Measurements from ENCODE around the gene VPS41.

Gene VPS41

DNA sequence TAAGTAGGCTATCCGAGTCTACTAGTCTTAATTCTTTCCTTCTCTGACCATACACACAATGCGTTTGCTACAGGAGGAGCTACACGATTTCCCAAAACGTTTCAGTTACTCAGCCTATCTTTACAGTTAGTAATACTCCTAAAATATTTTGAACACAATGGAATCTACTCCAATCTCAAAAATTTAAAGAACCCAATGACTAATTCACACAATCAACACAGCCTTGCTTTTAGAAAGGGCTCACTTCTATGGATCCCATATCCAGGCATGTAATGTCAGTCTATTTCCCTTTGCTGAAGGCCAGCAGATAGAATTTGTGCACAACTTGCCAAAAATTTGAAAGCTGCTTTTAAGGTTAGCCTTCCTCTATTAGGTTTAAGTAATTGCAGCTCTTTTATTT is 107.2 kb downstream of the VPS41 start:
- no peak for DNase-seq

DNA sequence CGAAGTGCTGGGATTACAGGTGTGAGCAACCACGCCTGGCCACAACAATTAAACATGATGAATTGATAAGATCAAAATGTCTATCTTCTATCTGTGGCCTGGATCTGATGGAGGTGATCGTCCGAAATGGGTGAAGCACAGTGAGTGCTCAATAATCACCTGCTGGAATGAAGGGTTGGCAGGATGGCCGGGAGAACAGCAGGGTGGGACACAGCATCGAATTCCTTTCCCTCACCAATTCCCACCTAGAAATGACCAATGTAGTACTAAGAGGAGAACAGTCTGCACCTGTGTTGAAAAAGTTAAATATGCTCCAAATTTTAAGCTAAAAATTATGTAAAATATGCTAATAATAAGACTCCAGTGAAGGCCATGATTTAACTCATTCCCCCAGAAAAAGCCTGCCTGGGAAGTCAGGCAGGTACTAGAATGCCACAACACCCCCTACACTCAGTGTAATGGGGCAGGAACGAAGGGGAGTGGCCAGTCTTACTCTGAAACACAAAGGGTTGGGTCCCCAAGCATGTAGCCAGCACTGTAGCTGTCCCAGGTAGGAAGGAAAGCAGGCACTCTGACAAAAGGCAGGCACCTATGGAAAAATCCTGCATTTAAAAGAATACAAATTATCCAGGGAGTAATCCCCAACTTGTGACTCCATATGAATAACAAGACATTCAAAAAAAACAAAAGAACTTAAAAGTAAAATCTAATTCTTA is 110.3 kb downstream of the VPS41 start:
- DNase-seq, result no peak

DNA sequence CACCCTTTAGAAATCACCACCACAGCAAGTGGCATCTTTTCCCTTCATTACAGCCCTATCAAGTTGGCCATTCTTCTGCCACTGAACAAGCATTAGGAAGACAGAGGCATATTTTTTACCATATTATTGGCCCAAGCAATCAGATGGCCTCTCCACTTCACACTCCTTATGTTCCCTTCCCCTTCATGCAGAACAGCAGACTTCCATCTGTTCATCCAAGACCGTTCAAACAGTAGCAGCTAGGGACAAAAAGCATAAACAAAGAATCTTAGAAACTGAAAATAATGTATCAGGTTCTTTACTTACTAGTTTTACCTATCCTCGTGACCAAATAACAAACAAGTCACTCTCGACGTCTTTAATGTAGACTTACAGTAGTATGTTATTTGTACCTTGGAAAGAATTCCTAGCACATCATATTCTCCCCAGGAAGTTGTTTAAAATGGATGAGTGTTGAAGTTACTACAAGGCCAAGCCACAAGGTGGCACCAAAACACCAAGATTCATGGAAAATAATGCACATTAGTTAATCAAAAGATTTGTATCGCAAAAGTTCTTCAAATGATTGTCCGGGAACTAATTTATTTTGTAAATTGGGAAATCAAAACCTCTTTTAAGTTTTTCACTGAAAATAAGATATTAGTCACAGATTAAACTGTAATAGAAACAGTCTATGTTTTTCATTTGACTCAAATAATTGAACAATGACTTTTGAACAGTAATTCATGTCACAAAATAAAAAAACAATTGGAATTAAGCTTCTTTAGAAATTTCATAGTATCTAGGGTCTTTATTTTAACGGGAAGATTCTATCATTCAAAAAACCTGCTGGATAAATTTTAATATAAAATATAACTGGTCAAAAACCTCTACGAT is 112.1 kb downstream of the VPS41 start:
- peak; percentile 40 for DNase-seq

DNA sequence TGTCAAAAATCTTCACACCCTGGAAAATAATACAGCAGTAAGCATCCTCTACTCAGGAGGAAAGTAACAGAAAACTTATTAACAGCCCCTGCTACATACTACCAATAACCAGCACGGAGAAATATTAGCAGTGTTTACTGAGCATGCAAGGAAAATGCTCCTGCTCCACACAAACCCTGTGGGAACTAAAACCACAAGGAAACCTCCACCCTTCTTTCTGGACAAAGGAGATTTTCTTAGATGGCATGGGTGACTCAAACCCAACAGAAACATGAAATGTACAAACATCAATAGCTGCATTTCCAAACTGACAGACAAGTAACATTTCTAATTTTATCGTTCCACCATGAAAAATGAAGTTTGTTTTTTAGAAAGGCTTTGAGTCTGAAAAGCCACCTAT is 113.4 kb downstream of the VPS41 start:
- DNase-seq, result no peak

DNA sequence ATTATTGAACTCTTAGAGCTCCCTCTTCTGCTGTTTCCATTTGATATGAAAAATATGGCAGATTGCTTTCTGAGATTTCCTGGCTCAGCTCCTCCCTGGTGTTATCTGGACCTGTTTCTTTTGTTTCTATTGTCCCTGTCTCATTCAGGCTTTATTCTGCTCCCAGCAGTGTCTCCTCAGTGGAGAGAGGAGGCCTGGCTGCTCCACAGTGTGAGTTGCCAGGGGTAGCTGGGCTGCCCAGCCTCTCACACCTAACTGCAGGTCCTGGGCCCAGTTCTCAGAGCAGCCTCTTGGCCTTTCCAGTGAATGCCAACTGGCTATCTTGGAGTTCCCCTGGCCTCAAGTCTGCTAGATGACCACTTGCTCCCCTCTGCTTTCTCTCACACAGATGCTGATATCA is 127.0 kb downstream of the VPS41 start:
- no peak for DNase-seq

DNA sequence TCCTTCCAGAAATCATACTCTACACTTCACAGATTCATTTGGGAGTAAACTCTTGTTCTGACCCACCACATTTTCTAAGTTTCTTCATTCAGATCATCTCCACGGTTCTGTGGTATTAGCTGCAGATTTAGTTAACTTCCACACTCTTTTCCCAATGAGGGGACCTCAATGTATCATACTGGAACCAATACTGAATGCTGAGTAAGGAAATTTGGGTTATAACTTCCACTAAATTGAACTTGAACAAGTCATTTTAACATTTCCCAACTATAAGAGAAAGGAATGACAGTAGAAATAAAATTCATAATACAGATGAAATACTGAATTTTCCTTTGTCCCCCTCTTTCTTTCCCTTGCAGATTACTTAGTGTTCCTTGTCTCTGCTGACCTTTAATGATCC is 131.4 kb downstream of the VPS41 start:
- no peak for DNase-seq

DNA sequence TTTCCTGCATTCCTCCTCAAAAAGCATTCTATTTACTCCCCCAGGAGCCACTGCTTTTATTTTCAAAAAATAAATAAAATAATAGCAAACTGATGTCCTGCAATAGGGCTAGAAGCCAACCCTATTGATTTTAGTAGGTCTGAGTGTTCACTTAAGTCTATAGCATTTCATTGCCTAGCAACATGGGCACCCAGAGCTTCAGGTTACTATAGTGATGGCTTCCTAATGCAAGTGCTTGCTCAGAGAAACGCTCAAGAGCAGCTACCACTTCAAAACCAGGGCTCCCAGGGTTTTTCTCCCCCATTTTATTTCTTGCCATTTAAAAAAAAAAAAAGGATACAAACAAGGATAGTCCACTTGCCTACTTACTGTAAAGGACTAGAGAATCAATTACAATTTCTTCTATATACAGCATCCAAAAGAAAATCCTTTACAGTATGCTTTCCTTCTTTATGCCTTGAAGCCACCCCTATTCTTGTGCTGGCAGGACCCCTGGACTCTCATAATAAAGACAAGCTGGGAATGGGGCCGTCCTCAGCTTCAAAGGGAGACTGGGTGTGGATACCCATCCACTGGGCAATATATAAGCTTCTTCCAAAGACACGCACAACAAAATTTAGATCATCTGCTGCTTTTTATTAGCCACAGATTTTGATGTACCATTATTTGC is 133.3 kb downstream of the VPS41 start:
- DNase-seq, result no peak

DNA sequence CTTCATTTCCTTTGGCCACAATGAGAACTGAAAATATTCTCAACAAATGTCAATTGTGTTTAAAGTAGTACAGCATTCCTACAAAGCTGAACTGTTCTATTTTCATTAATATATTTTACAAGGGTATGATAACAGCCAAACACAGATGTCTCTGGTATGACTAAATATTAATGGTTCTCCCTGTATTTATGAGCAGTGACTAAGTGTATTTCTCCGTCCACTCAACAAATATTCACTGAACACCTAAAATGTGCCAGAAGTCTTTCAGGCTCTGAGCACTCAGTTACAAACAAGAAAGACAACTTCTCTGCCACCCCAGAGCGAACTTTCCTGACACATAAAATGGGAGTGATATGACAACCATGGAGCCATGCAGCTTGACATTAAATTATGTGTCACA is 135.6 kb downstream of the VPS41 start:
- DNase-seq, result no peak

DNA sequence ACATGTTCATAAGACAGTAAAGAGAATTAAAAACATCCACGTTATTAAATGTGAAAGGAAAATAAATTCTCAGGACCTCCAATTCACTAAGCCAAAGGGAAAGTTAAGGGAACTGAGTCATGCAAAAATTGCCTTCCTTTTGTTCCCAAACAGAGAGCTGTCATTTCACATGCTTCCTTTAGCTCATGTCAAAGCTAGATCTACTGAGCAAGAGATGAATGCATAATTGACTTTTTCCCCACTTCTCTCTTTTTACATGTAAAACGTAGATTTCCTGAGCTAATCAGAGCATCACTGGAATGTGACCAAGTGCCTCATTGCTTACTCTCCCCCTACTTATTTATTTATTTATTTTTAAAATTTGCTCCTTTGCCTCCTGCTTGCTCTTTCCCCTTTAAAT is 148.8 kb downstream of the VPS41 start:
- no peak for DNase-seq

DNA sequence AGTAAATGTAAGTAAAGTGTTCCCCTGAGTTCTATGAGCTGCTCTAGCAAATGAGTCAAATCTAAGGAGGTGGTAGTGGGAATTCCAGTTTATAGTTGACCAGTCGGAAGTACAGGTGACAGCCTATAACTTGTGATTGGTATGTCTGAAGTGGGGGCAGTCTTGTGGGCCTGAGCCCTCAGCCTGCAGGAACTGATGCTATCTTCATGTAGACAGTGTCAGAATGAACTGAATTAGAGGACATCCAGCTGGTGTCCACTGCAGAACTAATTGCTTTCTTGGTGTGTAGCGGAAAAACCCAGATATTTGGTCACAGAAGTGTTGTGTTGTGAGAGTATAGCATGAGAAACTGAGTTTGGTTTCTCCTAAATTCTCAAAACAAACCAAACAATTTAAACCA is 150.0 kb downstream of the VPS41 start:
- no peak for DNase-seq

DNA sequence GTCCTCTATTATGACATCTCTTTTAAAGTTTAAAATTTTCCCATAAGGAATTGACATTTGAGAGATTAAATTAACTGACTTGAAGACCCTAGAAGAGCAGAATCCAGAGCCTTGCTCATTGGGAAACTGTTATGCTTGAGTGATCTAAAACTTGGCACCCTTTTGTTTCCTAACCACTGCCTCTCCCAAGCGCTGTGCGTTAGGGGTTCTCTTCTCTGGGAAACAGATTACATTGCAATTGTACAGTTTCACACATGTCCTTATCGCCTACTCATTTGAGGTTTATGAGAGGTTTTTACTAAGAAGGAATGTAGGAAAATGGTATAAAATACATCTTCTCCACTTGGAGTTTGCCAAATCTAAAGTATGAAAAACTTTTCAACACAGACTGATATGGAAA is 151.1 kb downstream of the VPS41 start:
- DNase-seq, result no peak

DNA sequence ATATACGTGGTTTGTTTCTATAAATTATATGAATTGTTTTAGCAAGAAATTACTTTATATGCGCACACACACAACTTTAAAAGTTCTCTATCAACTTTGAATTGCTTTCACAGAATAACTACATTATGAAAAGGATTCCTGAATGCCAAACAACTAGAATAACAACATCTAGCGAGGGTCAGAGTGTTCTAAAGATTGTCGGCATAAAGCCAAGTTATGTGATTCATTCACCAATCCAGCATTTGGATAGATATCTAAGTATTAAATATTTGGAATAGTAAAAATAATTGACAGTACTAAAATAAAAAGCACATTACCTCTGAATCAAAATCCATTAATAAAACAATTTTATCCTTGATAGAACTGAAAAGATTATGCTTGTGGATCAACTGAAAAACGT is 152.5 kb downstream of the VPS41 start:
- DNase-seq, result no peak

DNA sequence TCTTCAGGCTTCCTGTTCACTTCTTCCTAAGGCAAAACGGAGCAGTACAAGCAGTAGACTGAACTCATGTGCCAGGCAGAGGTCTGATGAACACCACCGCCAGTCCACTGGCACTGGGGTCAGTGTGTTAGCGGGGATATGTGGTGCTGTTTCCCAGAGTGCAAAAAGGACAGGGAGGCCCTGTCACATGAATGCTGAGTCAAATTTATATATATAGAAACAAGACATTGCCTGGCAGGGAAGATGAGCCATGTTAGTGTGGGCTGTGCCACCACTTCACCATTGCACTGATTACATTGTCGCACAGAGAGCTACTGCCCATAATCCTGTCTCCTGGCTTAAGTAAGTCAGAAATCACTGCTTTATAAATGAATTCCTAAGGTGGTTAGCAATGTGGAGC is 155.6 kb downstream of the VPS41 start:
- DNase-seq, result no peak

DNA sequence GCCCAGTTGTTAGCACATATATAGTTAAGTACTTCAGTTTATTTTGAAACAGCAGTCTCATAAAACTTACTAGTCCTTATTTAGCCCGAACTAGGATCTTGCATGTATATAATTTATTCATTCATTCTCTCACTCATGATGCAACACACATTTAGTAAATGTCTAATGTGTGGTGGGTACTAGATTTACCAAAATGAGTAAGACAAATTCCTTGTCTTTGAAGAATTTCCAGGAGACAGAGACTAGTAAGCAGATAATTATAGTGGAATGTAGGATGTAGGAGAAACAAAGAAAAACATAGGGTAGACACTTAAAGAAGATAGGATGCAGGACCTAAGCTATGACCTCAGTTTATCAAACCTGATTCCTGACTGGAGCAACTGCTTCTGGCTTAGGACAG is 157.6 kb downstream of the VPS41 start:
- no peak for DNase-seq

DNA sequence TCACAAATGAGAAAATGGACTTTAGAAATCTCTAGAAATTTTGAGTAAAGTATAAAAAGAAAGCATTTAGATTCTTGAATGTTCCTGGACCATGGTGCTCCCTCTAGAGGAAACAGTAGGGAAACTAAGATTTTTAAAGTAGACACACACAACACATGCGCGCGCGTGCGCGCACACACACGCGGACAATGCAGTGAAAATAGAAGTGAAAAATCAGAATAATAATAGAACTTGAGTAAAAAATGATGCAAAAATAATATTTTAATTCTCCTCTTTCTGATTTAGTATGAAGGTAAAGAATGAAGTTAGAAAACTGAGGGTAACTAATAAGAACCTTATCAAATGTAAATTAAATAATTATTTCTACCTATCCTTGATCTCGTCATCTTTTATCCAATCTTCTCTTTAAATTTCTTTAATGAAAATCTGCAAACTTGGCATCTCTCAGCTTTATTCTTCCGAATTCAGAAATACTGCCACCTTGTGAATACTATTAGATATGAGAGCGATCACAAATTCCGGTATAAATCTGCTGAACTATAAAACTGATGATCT is 160.9 kb downstream of the VPS41 start:
- no peak for DNase-seq

DNA sequence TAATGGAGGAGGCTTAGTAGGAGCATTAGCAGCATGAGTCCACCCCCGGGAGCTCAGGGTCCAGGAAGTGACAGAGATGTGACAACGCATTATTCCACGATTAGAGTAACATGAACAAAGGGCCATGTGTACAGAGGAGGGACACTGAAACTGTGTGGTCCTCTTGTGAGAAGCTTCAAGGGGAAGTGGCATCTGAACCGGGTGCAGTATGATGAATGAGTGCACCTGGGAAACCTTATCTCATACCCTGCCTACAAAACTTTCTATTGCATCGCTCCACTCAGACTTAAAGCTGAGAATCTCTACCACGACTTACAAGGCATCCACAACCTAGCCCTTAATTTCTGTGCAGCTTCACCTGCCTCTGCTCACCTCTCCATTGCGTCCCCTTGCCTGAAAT is 162.6 kb downstream of the VPS41 start:
- DNase-seq, result no peak

DNA sequence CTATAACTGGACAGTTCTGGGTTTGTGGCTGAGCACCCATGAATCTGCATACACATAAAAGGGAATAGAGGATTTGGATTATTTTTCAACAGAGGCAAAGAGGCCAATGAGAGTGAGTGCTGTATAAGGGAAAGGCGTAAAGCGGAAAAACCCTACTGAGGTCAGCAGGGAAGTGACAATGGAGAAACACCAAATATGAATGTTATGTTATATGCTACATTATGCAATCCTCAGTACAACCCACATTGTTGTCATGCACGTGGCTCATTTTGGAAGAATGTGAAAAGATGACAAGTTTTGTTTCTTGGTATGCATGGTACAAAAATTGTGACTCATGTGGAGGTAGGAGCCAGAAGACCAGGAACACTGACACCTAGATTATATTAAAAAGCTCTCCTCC is 164.2 kb downstream of the VPS41 start:
- peak; percentile 82 for DNase-seq

DNA sequence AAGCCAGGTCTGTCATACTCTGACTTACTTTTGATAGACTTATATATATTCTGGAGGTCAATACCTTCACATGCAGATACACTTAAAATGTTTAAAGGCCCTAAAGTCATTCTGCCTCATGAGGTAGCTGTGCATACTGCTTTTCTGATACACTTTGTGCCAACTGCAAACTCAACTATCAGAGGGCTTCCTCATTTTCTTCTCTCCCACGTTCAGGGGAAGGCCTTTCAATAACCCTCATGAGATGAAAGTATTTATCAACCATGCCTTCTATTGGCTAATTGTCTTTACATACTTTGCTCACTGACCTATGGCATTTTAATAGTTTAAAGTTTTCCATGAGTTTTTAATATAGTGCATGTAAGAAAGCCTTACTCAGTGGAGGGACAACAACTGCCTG is 165.1 kb downstream of the VPS41 start:
- DNase-seq, result peak; percentile 35

DNA sequence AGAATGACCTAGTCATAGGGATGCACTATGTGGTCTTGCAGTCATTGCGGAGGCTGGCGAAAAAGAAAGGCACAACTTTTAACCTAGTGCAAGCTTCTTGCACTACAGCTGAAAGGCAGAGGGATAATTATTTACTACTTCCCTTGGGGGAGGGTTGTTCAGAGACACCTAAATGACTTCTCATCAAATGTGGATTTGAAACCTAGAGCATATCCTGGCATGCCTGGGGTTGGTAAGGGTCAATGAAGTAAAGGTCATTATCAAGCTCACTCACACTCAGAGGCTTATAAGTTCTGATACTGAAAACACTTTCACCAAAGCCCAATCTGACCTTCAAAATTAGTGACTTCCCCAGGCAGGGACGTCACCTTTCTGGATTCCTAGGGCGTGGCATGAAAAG is 168.9 kb downstream of the VPS41 start:
- no peak for DNase-seq

DNA sequence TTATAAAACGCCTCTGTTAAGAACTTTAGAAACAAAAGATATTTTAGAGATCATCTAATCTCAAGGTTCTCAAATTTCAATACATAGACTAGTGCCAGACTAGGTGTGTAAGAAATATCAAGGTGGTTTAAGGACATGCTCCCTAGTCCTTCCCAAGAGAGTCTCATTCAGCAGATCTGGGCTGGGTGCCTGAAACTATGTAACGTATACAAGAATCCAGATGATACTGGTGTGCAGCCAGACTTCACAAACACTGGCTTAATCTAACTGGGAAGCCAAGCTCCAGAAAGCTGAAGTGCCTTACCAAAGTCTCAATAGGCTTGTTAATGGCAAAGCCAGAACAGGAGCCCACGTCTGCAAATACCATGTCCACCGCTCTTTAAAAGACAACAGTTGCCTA is 172.9 kb downstream of the VPS41 start:
- DNase-seq, result no peak

DNA sequence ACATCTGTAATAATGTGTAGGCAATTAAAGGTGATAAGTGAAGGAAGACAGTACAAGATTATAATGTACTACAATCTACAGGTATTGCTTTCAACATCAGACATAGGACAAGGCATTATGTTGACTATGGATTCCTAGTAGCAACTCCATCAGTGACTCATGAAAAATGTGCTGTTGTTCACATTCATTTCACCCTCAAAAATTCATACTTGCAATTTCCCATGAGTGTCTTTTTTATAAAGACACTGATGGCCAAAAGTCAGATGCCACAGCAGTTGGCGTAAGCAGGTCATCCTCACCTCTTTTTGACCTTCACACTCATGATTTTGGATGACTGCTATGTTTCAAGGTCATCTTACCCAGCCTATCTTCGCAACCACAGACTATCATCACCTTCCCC is 177.8 kb downstream of the VPS41 start:
- DNase-seq, result no peak

DNA sequence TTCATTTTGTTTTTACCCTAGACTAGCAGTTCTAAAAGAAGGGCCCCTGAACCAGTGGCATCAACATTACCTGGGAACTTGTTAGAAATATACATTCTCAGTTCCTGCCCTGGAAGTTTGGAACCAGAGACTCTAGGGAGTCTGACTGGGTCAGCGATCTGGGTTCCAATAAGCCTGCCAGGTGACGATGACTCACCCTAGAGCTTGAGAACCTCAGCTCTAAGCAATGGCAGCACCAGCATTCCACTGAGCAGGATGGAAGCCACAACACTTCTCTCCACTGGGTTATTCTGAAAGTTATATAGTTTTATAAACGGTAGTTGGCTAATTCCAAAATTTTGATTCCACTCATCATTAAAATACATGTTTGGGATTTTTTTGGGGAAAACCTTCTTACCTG is 180.8 kb downstream of the VPS41 start:
- no peak for DNase-seq

DNA sequence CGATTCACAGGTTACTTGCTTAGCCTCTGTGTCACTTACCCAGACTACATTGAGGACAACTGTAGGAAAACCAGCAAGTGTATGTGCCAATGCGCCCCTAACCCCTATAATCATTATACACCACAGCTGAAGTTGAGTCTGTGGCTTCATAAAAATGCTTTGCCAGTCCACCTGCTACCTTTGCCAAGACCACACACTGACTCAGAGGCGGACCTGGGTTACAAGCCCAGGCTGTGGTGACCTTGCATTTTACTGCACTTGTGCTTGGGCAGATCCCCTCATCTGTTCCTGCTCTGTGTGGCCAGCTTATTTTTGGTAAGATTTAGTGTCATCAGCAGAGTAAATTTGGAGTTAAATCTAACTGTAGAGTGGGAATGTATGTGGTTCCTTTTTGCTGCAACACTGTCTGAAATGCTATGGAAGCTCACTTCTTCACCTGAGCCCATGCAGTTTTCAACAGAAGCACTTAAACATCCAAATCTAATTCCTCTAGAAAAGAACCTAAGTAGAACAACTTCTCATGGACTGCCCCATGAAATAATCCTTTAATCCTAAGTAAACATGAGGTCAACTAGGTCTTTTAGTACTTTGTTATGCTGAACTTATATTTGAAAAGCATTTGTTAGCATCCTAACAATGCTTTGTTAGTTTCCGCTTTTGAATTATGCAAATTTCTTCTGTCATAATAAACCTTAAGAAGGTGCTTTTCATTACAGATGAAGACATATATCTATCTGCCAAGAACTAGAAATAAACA is 181.6 kb downstream of the VPS41 start:
- no peak for DNase-seq

Data from inflammatory macrophage treated with lipopolysaccharide for 4 hours (primary cell).